NCI-H526 (cell line): ENCODE data around the gene RASA1.
"Not testable (repeated sequence)": the region's sequence is repeated elsewhere in the genome, so short reads cannot be mapped to it uniquely, and the experiment has no call there.

ENCODE experiments used
- DNase-seq, 2 experiments: peaks; one replicate each; lab custom pipeline; 2025; lab: John Stamatoyannopoulos, UW

The RASA1 gene

DNA sequence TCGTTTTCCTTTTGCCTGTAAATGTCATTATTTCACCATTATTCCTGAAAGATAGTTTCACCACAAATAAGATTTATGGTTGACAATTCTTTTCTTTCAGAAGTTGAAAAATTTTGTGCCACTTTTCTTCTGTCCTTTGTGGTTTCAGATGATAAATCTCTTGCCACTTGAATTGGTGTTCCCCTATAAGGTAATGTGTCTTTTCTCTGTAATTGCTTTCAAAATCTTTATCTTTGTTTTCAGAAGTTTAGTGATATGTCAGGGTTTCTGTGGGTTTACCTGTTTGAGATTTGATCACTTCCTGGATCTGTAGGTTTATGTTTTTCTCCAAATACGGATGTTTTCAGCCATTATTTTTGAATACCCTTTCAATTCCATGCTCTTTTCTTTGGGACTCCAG lies 14.6 kb downstream of the RASA1 start:
- DNase-seq, result no peak

DNA sequence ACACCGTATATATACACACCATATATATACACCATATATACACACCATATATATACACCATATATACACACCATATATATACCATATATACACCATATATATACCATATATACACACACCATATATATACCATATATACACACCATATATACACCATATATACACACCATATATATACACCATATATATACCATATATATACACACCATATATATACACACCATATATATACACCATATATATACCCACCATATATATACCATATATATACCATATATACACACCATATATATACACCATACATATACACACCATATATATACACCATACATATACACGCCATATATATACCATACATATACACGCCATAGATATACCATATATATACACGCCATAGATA lies 19.6 kb downstream of the RASA1 start:
- not testable (repeated sequence) for DNase-seq

- DNase-seq, result no peak
These were observed 31.1 kb downstream of the RASA1 start for GRCh38 chr5:87298692-87299362.

DNA sequence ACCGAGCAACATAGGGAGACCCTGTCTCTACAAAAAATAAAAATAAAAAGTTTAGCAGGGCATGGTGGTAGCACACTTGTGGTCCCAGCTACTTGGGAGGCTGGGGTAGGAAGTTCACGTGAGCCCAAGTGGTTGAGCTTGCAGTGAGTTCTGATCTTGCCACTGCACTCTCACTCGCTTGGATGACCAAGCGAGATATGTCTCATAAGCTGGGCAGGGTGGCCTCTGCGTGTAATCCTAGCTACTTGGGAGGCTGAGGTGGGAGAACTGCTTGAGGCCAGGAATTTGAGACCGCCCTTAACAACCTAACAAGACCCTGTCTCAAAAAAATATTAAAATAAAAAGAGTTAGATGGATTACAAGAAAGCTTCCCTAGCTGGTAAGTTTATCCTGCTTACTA lies 32.5 kb downstream of the RASA1 start:
- DNase-seq, result no peak

DNA sequence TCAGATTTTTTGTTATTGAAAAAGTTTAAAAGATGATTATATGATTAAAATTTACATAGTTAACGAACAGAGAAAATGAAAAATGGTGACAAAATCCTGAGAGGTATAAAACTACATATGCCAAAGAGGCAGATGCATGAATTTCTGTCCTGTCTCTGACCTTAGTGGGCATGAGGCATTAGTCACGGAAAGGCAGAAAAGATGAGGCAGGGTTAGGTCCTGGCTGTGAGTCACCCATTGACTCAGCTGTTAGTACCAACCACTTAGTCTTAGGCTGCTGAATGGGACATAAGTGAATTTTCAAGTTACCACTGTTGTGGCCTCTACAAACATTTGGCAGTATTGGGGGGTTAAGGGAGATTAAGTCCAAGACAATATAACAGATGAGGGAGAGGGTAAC lies 33.1 kb downstream of the RASA1 start:
- DNase-seq, result no peak

GRCh38 chr5:87302061-87302460 lies 34.4 kb downstream of the RASA1 start:
- DNase-seq, result no peak

DNA sequence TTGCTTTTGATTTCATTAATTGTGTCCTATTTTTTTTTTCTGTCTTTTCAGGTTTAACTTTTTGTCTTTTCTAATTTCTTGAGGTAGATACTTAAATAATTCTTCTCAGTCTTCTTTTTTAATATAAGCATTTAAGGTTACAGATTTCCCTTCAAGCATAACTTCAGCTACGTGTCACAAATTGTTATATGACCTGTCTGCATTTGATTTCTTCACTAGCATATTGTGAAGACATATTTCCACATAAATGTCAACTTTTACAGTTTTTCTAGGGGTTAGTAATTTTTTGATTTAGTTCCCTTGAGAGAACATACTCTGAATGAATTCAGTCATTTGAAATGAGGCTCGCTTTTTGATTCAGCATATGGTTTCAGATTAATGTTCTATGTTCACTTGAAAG lies 35.6 kb downstream of the RASA1 start:
- no peak for DNase-seq

DNA sequence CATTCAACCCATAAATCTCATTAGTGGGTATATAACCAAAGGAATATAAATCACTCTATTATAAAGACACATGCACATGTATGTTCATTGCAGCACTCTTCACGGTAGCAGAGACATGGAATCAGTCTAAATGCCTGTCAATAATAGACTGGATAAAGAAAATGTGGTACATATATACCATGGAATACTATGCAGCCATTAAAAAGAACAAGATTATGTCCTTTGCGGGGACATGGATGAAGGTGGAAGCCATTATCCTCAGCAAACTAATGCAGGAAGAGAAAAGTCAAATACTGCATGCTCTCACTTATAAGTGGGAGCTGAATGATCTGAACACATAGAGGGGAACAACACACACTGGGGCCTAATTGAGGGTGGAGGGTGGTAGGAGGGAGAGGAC lies 38.4 kb downstream of the RASA1 start:
- not testable (repeated sequence) for DNase-seq

GRCh38 chr5:87307796-87308423 lies 40.2 kb downstream of the RASA1 start:
- DNase-seq, result peak; percentile 83 to 91

DNA sequence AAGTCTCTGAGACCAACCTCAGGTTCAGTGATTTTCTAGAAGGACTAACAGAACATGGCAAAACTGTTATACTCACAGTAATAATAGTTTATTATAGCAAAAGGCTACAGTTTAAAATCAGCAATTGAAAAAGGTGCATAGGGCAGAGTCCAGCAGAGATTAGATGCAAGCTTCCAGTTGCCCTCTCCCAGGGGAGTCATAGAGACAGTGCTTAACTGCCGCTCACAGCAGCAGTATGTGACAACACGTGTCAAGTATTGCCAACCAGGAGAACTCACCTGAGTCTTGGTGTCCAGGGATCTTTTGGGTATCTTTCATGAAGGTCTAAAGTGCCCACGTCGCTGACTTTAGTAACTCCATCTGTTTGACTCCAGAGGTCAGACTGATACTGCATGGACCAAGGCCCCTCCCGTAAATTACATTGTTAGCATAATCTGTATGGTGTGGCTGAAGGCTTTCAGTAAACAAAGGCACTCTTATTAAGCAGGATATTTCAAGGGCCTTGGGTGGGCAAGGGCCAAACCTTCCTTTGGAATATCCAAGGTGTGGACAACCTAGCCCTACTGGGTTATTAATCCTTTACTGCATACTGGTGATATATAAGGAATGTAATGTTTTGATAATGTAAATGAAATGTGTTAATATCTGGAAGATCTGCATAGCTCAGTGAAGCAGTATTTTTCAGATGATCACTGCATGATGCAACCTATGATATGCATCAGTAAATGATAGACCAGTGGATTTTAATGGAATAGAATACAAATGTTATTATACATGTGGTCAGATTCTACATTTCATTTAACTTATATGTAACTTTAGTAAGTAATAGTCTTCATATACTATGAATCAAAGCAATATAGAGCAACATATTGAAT lies 44.0 kb downstream of the RASA1 start:
- peak; percentile 56 to 78 for DNase-seq

DNA sequence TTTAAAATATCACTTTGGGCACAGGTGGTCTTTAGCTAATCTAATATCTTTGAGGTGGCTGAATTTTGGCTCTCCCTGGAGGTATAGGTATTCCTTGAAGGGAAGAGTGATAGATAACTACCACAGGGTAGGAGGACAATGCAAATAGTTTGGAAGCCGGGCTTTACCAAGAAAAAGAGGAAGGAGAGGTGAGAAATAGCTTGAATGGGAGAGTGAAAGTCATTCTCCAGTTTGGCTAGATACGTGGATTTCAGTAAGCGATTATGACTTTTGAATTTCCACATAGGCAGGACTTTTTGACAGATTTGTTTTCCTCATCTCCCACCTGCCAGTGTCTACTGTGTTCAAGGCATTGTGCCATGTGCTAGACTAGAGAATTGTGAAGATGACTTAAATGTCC lies 45.5 kb downstream of the RASA1 start:
- DNase-seq, result no peak

- DNase-seq, result no peak
These were observed 51.8 kb downstream of the RASA1 start for GRCh38 chr5:87319469-87319868.

DNA sequence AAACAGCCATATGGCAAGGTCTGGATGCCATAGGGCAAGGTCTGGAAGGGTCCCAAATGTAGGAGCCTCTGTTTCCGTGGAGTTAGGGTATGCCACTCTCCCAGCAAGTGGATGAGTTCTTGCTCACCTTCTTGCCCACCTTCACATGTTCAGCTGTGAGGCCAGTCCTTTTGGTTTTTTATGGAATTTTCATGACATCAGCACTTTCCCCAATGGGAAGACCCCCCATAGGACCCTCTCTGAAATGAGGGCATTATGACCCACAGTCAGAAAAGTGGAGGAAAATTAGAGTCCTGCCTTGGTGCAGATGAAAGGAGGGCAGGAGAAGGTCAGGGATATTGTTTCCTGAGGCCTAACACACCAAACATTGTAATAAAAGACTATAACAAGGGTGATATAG lies 53.9 kb downstream of the RASA1 start:
- no peak for DNase-seq

GRCh38 chr5:87322381-87322780 lies 54.7 kb downstream of the RASA1 start:
- no peak for DNase-seq

DNA sequence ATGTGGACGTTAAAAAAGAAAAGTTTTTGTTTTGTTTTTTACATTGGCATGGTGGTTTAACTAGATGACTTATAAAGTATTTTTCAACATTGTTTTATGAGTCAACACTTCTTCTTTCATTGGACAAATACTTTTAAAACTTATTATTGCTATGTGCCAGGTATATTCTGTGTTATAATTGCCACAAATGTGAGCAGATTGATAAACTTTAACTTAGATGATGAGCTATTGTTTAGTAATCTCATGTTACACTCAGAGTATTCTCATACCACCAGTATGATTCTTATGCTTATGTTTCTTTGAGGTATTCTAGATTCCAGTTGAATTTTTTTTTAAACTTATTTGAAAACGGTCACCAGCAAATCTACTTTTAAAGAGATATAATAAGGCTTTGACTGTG lies 60.3 kb downstream of the RASA1 start:
- no peak for DNase-seq

GRCh38 chr5:87329114-87329513 lies 61.4 kb downstream of the RASA1 start:
- no peak for DNase-seq

GRCh38 chr5:87339986-87340385 lies 72.3 kb downstream of the RASA1 start:
- DNase-seq, result no peak

DNA sequence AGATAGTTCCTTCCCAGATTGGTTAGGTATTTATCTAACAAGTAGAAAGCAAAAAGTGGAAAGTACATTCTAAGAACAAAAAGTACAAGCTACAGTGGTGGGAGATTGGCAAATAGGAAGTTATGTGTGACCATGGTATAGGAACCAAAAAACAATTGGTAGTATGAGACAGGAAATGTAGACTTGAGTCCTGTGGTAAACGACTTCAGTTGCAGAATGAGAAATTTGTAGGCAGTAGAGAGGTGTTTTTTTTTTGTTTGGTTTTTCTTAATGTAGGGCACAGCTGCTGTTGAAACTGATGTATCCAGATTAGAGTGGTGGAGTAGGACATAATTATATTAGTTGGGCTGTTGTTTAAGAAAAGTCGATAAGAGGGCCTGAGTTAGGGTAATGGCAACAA lies 73.0 kb downstream of the RASA1 start:
- no peak for DNase-seq

DNA sequence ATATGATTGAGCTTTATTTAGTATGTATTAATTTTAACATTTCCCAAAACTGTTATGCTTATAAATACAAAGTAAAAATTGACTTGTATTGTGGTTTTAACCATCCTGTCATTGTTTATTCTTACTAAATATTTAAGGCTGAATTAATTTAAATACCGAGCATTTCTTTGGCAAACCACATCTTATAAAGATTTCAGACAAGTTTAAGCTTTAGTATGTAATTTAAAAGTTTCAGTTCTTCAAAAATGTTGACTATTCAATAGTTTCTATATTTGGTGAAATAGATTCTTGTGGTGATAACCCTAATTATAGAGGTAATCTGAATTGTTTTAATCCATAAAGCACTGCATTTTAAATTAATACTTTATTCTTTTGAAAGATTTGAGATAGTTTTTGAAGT lies 79.6 kb downstream of the RASA1 start:
- DNase-seq, result no peak

DNA sequence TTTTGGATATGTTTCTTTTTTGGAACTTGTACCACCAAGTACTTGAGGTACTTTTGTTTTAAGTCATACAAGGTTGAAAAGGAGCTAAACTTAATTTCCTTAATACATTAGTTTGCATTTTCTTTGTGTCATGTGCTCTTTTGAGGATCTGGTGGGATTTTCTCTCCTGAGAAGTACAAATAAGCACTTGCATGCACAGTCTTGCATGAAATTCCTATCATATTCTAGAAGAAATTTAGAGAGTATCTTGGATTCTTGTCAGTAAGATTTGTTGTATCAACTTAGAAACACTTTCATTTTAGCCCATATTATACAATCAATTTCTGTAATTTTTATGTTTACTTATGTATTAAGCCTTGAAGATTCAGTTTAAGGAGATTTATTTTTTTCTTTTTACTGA lies 80.2 kb downstream of the RASA1 start:
- no peak for DNase-seq

GRCh38 chr5:87354496-87354895 lies 86.8 kb downstream of the RASA1 start:
- no peak for DNase-seq

DNA sequence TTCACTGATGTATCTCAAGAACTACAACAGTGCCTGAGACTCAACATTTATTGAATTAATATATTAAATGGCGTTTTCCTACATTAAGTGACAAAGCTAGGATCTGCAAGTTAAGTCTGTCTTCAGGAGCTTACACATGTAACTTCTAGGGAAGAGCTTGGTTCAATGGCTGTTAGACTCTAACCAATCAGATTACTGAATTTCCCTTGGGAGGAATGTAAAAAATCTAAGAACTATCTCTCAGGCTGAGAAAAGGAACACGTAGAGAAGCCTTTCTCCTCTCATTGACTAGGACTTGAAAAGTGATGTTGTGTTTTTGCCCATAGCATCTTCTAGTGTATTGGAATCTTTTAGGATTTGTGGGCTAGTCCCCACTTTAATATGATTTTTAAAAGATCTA lies 91.4 kb downstream of the RASA1 start:
- no peak for DNase-seq

DNA sequence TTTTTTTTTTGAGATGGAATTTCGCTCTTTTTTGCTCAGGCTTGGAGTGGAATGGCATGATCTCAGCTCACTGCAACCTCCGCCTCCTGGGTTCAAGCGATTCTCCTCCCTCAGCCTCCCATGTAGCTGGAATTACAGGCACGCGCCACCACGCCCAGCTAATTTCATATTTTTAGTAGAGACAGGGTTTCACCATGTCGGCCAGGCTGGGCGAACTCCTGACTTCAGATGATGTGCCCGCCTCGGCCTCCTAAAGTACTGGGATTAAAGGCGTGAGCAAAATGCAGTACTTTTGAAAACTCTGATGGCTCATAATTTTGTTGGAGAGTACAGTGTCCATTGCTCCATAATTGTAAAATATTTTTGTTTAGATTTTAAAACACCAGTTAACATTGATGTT lies 92.4 kb downstream of the RASA1 start:
- DNase-seq, result no peak
